Measurements from ENCODE around the gene CASP5. TPM values are rescaled to one million over a fixed set of nuclear protein-coding genes. Genes with fewer than 3 reads are reported as not detected.

The CASP5 gene
- total RNA-seq, 2 experiments from 2014 or later, result not detected

DNA sequence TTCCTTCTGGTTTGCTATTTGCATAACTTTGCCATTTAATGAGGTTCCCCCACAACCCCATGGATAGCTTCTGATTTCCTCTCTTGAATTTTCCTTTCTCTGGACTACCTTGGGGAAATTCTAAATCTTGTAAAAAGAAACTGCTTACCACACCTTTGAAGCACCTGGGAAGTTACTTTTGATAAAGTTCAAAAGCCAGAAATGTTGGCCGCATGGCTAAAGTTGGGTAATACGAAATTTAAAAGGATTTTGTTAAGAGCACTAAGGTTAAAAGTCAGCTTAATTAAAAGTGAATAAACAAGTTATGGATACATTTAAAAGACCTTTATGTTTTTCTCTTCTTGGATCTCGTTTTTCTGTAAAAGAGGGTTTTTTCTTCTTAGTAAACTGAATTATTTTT, 60.1 kb downstream of the CASP5 start:
- H3K4me1 Mint-ChIP-seq (ENCODE audit: low read depth), result peaks cover 83% of the 10 kb centered on the region
- Histone ChIP-seq H3K36me3 (ENCODE audit: insufficient read depth, low read length) (peaks cover 29% of the 10 kb centered on the region), H3K9me3 (ENCODE audit: control insufficient read depth in 1 of 2, insufficient read depth in 1 of 2, low read length in 2 of 2) (no peaks in the 10 kb centered on the region), H3K27me3 (ENCODE audit: control insufficient read depth in 1 of 2, insufficient read depth in 2 of 2, low read length in 2 of 2) (no peaks in the 10 kb centered on the region), H3K27ac (ENCODE audit: low read depth in 1 of 2, low read length in 2 of 2) (no peak overlapping the region), H3K4me1 (ENCODE audit: insufficient read depth, low read length) (peaks cover 35% of the 10 kb centered on the region), H3K4me3 (ENCODE audit: low read length) (no peak overlapping the region)
- ATAC-seq (ENCODE audit: poor library complexity) (no peak), DNase-seq (no peak)
- H3K27me3 Mint-ChIP-seq, result no peaks in the 10 kb centered on the region
- intact Hi-C loops (cut with DNase I, micrococcal nuclease), result loop anchor here (5.0 to 10.0 kb wide), 2 partner anchors 72 to 74 kb away; partner anchors contain the start of gene CASP1 (in 2 of the 2)
- H3K4me3 Mint-ChIP-seq, result no peak overlapping the region
- peaks cover 77% of the 10 kb centered on the region for H3K36me3 Mint-ChIP-seq (ENCODE audit: low read depth)
- H3K9me3 Mint-ChIP-seq, result no peaks in the 10 kb centered on the region
- ChIA-PET POLR2A (no interaction called here), CTCF (interaction anchor here (1.1 kb wide), 1 partner anchor 10 kb away, joined by 4 read pairs; no protein-coding TSS in a partner anchor)
- H3K27ac Mint-ChIP-seq, result no peak overlapping the region
- TF ChIP-seq, protein P1, sequence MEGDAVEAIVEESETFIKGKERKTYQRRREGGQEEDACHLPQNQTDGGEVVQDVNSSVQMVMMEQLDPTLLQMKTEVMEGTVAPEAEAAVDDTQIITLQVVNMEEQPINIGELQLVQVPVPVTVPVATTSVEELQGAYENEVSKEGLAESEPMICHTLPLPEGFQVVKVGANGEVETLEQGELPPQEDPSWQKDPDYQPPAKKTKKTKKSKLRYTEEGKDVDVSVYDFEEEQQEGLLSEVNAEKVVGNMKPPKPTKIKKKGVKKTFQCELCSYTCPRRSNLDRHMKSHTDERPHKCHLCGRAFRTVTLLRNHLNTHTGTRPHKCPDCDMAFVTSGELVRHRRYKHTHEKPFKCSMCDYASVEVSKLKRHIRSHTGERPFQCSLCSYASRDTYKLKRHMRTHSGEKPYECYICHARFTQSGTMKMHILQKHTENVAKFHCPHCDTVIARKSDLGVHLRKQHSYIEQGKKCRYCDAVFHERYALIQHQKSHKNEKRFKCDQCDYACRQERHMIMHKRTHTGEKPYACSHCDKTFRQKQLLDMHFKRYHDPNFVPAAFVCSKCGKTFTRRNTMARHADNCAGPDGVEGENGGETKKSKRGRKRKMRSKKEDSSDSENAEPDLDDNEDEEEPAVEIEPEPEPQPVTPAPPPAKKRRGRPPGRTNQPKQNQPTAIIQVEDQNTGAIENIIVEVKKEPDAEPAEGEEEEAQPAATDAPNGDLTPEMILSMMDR (IDR thresholded peaks at IDR 0.05), result no peak

DNA sequence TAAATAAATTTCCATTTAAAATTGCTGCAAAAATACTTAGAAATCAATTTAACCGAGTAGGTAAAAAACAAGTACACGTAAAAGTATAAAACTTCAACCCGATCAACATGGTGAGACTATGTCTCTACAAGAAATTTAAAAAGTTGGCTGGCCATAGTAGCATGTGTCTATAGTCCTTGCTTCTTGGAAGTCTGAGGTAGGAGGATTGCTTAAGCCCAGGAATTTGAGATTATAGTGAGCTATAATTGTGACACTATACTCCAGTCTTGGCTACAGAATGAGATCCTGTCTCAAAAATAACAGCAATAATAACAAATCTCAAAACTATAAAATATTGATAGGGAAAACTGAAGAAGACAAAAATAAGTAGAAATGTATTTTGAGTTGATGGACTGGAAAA, 65.7 kb downstream of the CASP5 start:
- ATAC-seq (ENCODE audit: poor library complexity) (no peak), DNase-seq (no peak)
- TF ChIP-seq, protein P1 (IDR thresholded peaks at IDR 0.05), result no peak
- Mint-ChIP-seq H3K9me3 (no peaks in the 10 kb centered on the region), H3K4me3 (no peak overlapping the region), H3K27me3 (no peaks in the 10 kb centered on the region), H3K27ac (no peak overlapping the region), H3K36me3 (ENCODE audit: low read depth) (peaks cover 74% of the 10 kb centered on the region), H3K4me1 (ENCODE audit: low read depth) (peaks cover 80% of the 10 kb centered on the region)
- H3K27ac ChIP-seq (ENCODE audit: low read depth in 1 of 2, low read length in 2 of 2), result no peak overlapping the region
- no peaks in the 10 kb centered on the region for H3K27me3 ChIP-seq (ENCODE audit: control insufficient read depth in 1 of 2, insufficient read depth in 2 of 2, low read length in 2 of 2)
- H3K36me3 ChIP-seq (ENCODE audit: insufficient read depth, low read length), result peaks cover 39% of the 10 kb centered on the region
- no peaks in the 10 kb centered on the region for H3K9me3 ChIP-seq (ENCODE audit: control insufficient read depth in 1 of 2, insufficient read depth in 1 of 2, low read length in 2 of 2)
- intact Hi-C loops (cut with DNase I, micrococcal nuclease), result no loop called here
- H3K4me3 ChIP-seq (ENCODE audit: low read length), result no peak overlapping the region
- H3K4me1 ChIP-seq (ENCODE audit: insufficient read depth, low read length), result peaks cover 20% of the 10 kb centered on the region
- ChIA-PET POLR2A (no interaction called here), CTCF (no interaction called here)

DNA sequence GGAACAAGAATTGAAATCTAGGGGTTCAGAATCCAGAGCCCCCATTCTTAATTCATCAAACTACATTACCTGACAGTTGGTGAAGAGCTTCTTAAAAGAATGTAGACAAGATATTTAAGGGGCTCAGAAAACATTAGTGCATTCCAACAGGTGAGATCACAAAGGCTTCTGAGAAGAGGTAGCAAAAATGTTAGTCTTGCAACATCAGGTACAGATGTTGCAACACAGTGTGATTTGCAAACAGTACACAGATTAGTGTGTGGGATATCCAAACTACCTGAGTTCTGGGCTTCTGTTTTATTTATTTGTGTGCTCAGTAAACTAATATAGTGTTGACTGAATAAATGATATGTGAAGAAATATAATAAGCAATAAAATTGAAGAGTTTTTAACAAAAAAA, 66.4 kb downstream of the CASP5 start:
- Histone ChIP-seq H3K27me3 (ENCODE audit: control insufficient read depth in 1 of 2, insufficient read depth in 2 of 2, low read length in 2 of 2) (no peaks in the 10 kb centered on the region), H3K36me3 (ENCODE audit: insufficient read depth, low read length) (peaks cover 40% of the 10 kb centered on the region), H3K27ac (ENCODE audit: low read depth in 1 of 2, low read length in 2 of 2) (no peak overlapping the region), H3K4me3 (ENCODE audit: low read length) (no peak overlapping the region), H3K4me1 (ENCODE audit: insufficient read depth, low read length) (peaks cover 15% of the 10 kb centered on the region), H3K9me3 (ENCODE audit: control insufficient read depth in 1 of 2, insufficient read depth in 1 of 2, low read length in 2 of 2) (no peaks in the 10 kb centered on the region)
- peaks cover 72% of the 10 kb centered on the region for H3K4me1 Mint-ChIP-seq (ENCODE audit: low read depth)
- no peaks in the 10 kb centered on the region for H3K9me3 Mint-ChIP-seq
- ATAC-seq (ENCODE audit: poor library complexity), result no peak
- DNase-seq, result no peak
- ChIA-PET POLR2A (no interaction called here), CTCF (no interaction called here)
- intact Hi-C loops (cut with DNase I, micrococcal nuclease), result no loop called here
- H3K36me3 Mint-ChIP-seq (ENCODE audit: low read depth), result peaks cover 73% of the 10 kb centered on the region
- no peak overlapping the region for H3K27ac Mint-ChIP-seq
- H3K4me3 Mint-ChIP-seq, result no peak overlapping the region
- TF ChIP-seq, protein P1 (IDR thresholded peaks at IDR 0.05), result no peak
- H3K27me3 Mint-ChIP-seq, result no peaks in the 10 kb centered on the region

Measured in CD4-positive, alpha-beta T cell (primary cell).